ENCODE measurements around the gene CDK18.

- TF ChIP-seq CTCF (IDR thresholded peaks at IDR 0.05; ENCODE audit: insufficient read depth, low read length) (no peak), POLR2AphosphoS5 (IDR thresholded peaks at IDR 0.05; ENCODE audit: low read depth) (no peak), GABPA (IDR thresholded peaks at IDR 0.05; ENCODE audit: low read depth) (no peak), REST (IDR thresholded peaks at IDR 0.05; ENCODE audit: insufficient replicate concordance, low read depth) (no peak), SPI1 (IDR thresholded peaks at IDR 0.05; ENCODE audit: borderline replicate concordance, low read depth) (no peak)
Observed at GRCh38 chr1:205512059-205513045, 7.9 kb downstream of the CDK18 start.
